Left ventricle myocardium inferior (tissue), 1 donor: Measurements from ENCODE around the gene PASK. TPM values are rescaled to one million over a fixed set of nuclear protein-coding genes. Genes with fewer than 3 reads are reported as not detected.

ENCODE experiments used
- DNase-seq: peaks from one replicate; pipeline ENCODE4 v3.0.0-alpha.2; 2020
- H3K27ac ChIP-seq: fragments of 200-600 bp; replicated peaks from 2 replicates; pipeline ENCODE4 v1.8.0; 2021
- H3K27me3 ChIP-seq: fragments of 200-600 bp; 2 replicates; pipeline ENCODE4 v1.8.0; 2021; ENCODE audit warnings: low read depth
- H3K36me3 ChIP-seq: fragments of 200-600 bp; 2 replicates; pipeline ENCODE4 v1.8.0; 2021
- H3K4me1 ChIP-seq: fragments of 200-600 bp; 2 replicates; pipeline ENCODE4 v1.8.0; 2021
- H3K4me3 ChIP-seq: fragments of 200-600 bp; 2 replicates; pipeline ENCODE4 v1.8.0; 2021; ENCODE audit warnings: mild to moderate bottlenecking, moderate library complexity
- H3K9me3 ChIP-seq: fragments of 200-600 bp; replicated peaks from 2 replicates; pipeline ENCODE4 v1.8.0; 2021
- CTCF ChIP-seq: fragments of 200-600 bp; IDR thresholded peaks from 2 replicates; pipeline ENCODE4 v1.8.0; 2021; ENCODE audit warnings: antibody characterized with exemption, mild to moderate bottlenecking, borderline replicate concordance
- intact Hi-C: fragments of 100-400 bp; cut with micrococcal nuclease; formaldehyde crosslinking; loops from one replicate; pipeline ENCODE4 v1.11.0; 2022
- total RNA-seq: library from RNA; stranded (reverse); fragmentation: NEBNext Ultra II Directional; extraction: Animal tissue kit (Norgen Biotek cat#: 25700); gene quantifications from one replicate; pipeline ENCODE4 v1.2.1, GENCODE V29; 2021
- donor health status: DM: no; HTN: yes; CAD: no; lungs with severe emphysema.

PASK gene
- total RNA-seq, 1 donor from 2014 or later = 3.4 TPM

GRCh38 chr2:241130316-241130715 lies 19.0 kb downstream of the PASK start:
- TF ChIP-seq CTCF = no peak
- Histone ChIP-seq H3K36me3 (no peaks in the 10 kb centered on the region), H3K27ac (no peak overlapping the region), H3K4me1 (no peaks in the 10 kb centered on the region), H3K27me3 (no peaks in the 10 kb centered on the region), H3K9me3 (no peaks in the 10 kb centered on the region), H3K4me3 (no peak overlapping the region)
- intact Hi-C loops = no loop called here
- no peak for DNase-seq

- Histone ChIP-seq H3K27me3 (no peaks in the 10 kb centered on the region), H3K4me3 (no peak overlapping the region), H3K9me3 (no peaks in the 10 kb centered on the region), H3K36me3 (no peaks in the 10 kb centered on the region), H3K4me1 (no peaks in the 10 kb centered on the region), H3K27ac (no peak overlapping the region)
- intact Hi-C loops = no loop called here
- DNase-seq = no peak
- no peak for TF ChIP-seq CTCF
Measured at GRCh38 chr2:241129086-241129871, 20.0 kb downstream of the PASK start.

- H3K36me3 ChIP-seq = no peaks in the 10 kb centered on the region
- no peak overlapping the region for H3K27ac ChIP-seq
- H3K9me3 ChIP-seq = no peaks in the 10 kb centered on the region
- H3K27me3 ChIP-seq = no peaks in the 10 kb centered on the region
- DNase-seq = no peak
- no peak overlapping the region for H3K4me3 ChIP-seq
- no peaks in the 10 kb centered on the region for H3K4me1 ChIP-seq
- no peak for TF ChIP-seq CTCF
- intact Hi-C loops = no loop called here
Measured at GRCh38 chr2:241128266-241128665, 21.0 kb downstream of the PASK start.

GRCh38 chr2:241126771-241127202 lies 22.5 kb downstream of the PASK start:
- no peaks in the 10 kb centered on the region for H3K36me3 ChIP-seq
- no peak for DNase-seq
- no peak overlapping the region for H3K27ac ChIP-seq
- no peak for TF ChIP-seq CTCF
- H3K9me3 ChIP-seq = no peaks in the 10 kb centered on the region
- H3K4me3 ChIP-seq = no peak overlapping the region
- H3K4me1 ChIP-seq = no peaks in the 10 kb centered on the region
- intact Hi-C loops = no loop called here
- no peaks in the 10 kb centered on the region for H3K27me3 ChIP-seq

GRCh38 chr2:241126201-241126611 lies 23.1 kb downstream of the PASK start:
- intact Hi-C loops = no loop called here
- Histone ChIP-seq H3K4me3 (no peak overlapping the region), H3K27ac (no peak overlapping the region), H3K9me3 (no peaks in the 10 kb centered on the region), H3K4me1 (no peaks in the 10 kb centered on the region), H3K36me3 (no peaks in the 10 kb centered on the region), H3K27me3 (no peaks in the 10 kb centered on the region)
- no peak for DNase-seq
- TF ChIP-seq CTCF = no peak
